Lower leg skin (tissue), 4 donors: ENCODE data around the gene APOE. TPM values are rescaled to one million over a fixed set of nuclear protein-coding genes. Genes with fewer than 3 reads are reported as not detected.

Experiments used
- DNase-seq, 2 donors: peaks; one replicate each; pipeline ENCODE4 v3.0.0-alpha.2; 2019; ENCODE audit warnings: low spot score in 2 of 2
- H3K4me3 ChIP-seq: fragments of 200-600 bp; sonication (generic); 2 replicates; pipeline ENCODE4 v1.5.1; 2017; ENCODE audit warnings: mild to moderate bottlenecking, low read depth; ENCODE audit not compliant: poor library complexity, severe bottlenecking
- CTCF ChIP-seq, 3 donors: fragments of 450-650 bp; IDR thresholded peaks; one replicate each; pipeline ENCODE4 v1.5.1; 2016; ENCODE audit warnings: antibody characterized with exemption in 3 of 3, mild to moderate bottlenecking in 3 of 3, moderate library complexity in 2 of 3
- POLR2A ChIP-seq, 2 donors: fragments of 450-650 bp; IDR thresholded peaks; one replicate each; pipeline ENCODE4 v1.6.1; 2016 to 2017; ENCODE audit warnings: antibody characterized with exemption in 2 of 2, mild to moderate bottlenecking in 1 of 2, moderate library complexity in 1 of 2
- WGBS, 2 donors: methylation state at CpG; one replicate each; pipeline ENCODE4 v1.1.5; 2018; 5-methylcytosine and 5-hydroxymethylcytosine counted together
- intact Hi-C: fragments of 100-400 bp; cut with DNase I; formaldehyde crosslinking; loops from one replicate; pipeline ENCODE4 v1.15.0; 2023; ENCODE audit warnings: low total_unique reads
- total RNA-seq, 4 donors: library from RNA; depleted of rRNA; stranded (reverse); fragments of >200 nt; gene quantifications; one replicate each; pipeline ENCODE4 v1.1.0, GENCODE V29; 2016

The APOE gene
- total RNA-seq, 4 donors from 2014 or later: 511 to 997 (median 747) TPM

- no peak overlapping the region for H3K4me3 ChIP-seq
- intact Hi-C loops: no loop called here
- 76 to 78% methylated on average over 9 of the region's 9 CpGs for WGBS, 2 donors
- TF ChIP-seq POLR2A (IDR thresholded peaks at IDR 0.05): no peak
- no peak for TF ChIP-seq CTCF (IDR thresholded peaks at IDR 0.05)
- DNase-seq: no peak
Measured at GRCh38 chr19:44894946-44895345, 10.7 kb upstream of the APOE start.

GRCh38 chr19:44897835-44898234 lies 7.8 kb upstream of the APOE start:
- TF ChIP-seq CTCF (IDR thresholded peaks at IDR 0.05) (no peak), POLR2A (IDR thresholded peaks at IDR 0.05) (no peak)
- H3K4me3 ChIP-seq: no peak overlapping the region
- intact Hi-C loops: no loop called here
- WGBS, 2 donors: 81 to 84% methylated on average over 8 of the region's 8 CpGs
- no peak for DNase-seq

- no peak for TF ChIP-seq POLR2A (IDR thresholded peaks at IDR 0.05)
- TF ChIP-seq CTCF (IDR thresholded peaks at IDR 0.05): no peak
- intact Hi-C loops: loop anchor here (5.0 to 10.0 kb wide), 2 partner anchors 52 to 424 kb away; partner anchors contain the start of gene CKM
- no peak for DNase-seq
- H3K4me3 ChIP-seq: no peak overlapping the region
- 93 to 96% methylated on average over 17 to 19 of the region's 19 CpGs for whole genome bisulfite sequencing, 2 donors
Measured at GRCh38 chr19:44900328-44901244, 5.0 kb upstream of the APOE start.

- H3K4me3 ChIP-seq: no peak overlapping the region
- TF ChIP-seq POLR2A (IDR thresholded peaks at IDR 0.05) (no peak), CTCF (IDR thresholded peaks at IDR 0.05) (no peak)
- no peak for DNase-seq
- intact Hi-C loops: loop anchor here (5.0 to 10.0 kb wide), 2 partner anchors 49 to 422 kb away; partner anchors contain the start of gene CKM
- 71 to 76% methylated on average over 15 of the region's 15 CpGs for WGBS, 2 donors
Measured at GRCh38 chr19:44903216-44903601, 2.4 kb upstream of the APOE start.

GRCh38 chr19:44903602-44904425 lies 1.8 kb upstream of the APOE start:
- TF ChIP-seq POLR2A (IDR thresholded peaks at IDR 0.05) (no peak), CTCF (IDR thresholded peaks at IDR 0.05) (peak in 2 of 3 donors; percentile 81 to 96)
- intact Hi-C loops: loop anchor here (5.0 to 10.0 kb wide), 2 partner anchors 48 to 421 kb away; partner anchors contain the start of gene CKM
- H3K4me3 ChIP-seq: no peak overlapping the region
- WGBS, 2 donors: 12 to 13% methylated on average over 22 to 24 of the region's 24 CpGs
- peak; percentile 68 to 96 for DNase-seq
